GM18867 (cell line): ENCODE measurements around the gene BCL11B.
A peak's percentile ranks its signal among the peaks of the same experiment; 100 is the strongest.

Source experiments
- ATAC-seq: cut with Tn5 transposase; IDR thresholded peaks from one replicate; pipeline ENCODE4 v1.9.1; 2021; ENCODE audit warnings: mild to moderate bottlenecking, moderate library complexity; ENCODE audit not compliant: unreplicated experiment

The BCL11B gene

GRCh38 chr14:99141236-99141635, 130.8 kb downstream of the BCL11B start:
- no peak for ATAC-seq

DNA sequence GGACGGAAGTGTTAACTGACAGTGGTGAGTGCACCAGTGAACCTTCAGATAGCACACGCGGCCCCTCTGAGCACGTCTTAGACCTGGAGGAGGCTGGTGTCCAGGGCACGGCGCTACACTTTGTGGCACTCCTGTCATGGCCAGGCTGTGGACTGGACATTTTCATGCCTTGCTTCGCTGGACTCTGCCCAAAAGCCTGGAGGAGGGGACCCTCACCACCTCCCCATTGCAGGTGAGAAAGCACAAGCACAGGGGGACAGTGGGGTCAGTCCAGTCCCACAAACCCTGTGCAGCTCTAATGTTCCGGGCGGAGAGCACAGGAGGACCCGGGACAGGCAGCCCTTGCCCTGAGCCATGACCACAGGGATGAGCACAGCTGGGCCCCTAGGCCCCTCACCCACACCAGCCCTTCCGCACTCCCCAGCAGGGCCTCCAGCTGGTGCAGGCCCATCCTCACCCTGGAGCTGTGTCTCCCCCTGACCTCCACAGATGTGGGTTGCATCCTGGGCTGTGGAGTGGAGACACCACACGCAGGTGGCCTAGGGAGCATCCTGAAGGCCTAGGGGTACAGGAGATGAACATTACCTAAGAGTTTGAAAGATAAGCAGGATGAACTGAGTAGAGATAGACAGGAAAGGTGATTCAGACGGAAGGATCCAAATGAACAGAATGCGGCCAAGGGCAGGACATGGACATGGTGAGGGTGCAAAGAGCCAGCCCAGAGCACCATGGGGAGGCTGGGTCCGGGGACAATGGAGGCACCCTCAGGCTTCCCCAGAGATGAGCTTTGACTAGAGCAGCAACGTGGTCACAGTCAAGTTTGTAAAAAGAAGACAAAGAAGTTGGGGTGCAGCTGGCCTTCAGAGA, 132.8 kb downstream of the BCL11B start:
- no peak for ATAC-seq

DNA sequence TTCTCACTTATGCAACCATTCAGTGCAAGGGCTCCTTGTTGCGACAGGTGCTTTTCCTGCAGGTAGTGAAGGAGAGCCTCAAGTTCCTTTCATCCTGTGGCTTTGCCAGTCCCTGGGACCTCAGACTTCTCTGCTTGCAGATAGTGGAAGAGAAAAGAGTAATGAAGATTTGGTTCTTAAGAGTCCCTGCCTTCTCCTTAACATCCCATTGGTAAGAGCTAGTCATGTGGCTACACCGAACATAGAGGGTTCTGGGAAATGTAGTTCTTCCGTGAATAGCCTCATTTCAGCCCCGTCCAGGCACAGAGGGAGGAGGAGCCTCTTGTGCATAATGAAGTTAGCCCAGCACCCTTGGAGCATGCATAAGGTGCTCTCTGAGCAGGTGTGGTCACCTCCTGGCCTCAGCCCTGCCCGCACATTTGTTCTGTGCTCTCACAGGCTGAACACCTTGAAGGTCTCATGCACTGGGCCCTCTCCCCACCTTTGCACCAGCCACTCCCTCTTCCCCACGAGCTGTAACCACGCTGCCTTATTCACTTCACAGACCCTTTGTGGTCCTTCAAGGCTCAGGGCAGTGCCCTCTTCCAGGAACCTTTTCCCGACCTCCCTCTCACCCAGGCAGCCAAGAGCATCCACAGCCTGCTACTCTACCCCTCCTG, 134.0 kb downstream of the BCL11B start:
- peak; percentile 53 for ATAC-seq

DNA sequence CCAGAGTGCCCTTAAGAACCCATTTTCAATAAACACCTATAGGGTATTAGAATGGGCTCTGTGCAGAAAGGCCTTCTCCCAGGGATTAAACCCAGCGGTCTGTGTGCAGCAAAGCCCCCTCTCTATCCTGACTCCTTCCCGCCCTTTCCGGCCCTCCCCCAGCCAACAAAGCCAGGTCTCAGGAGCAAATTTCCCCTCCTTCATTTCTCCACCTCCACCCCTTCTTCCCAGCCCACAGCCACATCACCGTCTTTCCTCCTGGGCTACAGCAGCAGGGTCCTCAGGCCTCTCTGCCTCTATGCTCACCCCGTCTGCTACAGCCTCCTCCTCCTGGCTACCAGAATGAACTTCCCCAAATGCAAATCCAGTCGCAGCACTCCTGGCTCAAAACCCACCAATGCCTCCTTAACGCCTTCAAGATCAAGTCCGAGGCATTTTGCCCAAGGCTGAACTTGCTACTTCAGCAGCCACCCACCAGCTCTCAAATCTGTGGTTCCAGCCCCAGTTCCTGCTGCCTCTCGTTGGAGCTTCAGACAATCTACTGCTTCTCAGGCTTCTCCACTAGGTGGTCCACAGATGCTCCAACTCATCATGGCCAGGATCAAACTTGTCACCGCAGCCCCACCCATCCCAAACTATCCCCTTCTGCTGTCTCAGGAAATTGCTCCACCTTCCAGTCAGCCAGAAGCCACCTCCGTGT, 134.8 kb downstream of the BCL11B start:
- no peak for ATAC-seq

DNA sequence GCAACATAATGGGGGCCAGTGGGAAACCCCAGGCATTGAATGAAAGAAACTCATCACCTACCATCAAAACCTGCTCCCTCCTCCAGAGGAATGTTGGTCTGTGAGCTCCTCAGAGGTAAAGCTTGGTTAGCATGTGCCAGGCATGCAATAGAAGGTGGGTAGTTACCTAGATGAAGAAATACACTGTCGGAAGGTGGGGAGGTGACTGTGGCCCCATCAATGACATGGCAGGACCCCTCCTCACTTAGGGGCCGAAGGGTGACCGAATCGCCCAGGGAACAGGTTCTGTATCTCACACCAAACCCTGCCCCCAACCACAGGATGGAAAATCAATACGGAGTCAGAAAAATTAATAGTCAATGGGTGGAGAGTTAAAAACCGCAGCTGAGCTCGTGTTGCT, 135.6 kb downstream of the BCL11B start:
- no peak for ATAC-seq

DNA sequence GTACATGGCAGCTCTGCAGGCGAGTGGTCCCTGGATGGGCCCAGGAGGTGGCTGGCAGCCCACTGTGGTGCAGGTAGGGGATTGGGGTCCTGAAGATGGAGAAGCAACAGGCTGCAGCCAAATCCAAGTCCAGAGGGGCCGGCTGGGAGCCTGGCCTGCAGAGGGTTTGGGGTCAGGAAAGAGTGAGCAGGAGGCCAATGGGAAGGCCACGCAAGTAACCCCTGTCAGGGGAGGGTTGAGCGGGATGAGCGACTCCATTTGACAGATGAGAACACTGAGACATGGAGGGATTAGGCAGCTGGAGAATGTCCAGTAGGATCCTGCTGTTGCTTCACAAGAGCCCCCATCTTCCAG, 136.0 kb downstream of the BCL11B start:
- no peak for ATAC-seq

GRCh38 chr14:99134516-99135046, 137.4 kb downstream of the BCL11B start:
- no peak for ATAC-seq

DNA sequence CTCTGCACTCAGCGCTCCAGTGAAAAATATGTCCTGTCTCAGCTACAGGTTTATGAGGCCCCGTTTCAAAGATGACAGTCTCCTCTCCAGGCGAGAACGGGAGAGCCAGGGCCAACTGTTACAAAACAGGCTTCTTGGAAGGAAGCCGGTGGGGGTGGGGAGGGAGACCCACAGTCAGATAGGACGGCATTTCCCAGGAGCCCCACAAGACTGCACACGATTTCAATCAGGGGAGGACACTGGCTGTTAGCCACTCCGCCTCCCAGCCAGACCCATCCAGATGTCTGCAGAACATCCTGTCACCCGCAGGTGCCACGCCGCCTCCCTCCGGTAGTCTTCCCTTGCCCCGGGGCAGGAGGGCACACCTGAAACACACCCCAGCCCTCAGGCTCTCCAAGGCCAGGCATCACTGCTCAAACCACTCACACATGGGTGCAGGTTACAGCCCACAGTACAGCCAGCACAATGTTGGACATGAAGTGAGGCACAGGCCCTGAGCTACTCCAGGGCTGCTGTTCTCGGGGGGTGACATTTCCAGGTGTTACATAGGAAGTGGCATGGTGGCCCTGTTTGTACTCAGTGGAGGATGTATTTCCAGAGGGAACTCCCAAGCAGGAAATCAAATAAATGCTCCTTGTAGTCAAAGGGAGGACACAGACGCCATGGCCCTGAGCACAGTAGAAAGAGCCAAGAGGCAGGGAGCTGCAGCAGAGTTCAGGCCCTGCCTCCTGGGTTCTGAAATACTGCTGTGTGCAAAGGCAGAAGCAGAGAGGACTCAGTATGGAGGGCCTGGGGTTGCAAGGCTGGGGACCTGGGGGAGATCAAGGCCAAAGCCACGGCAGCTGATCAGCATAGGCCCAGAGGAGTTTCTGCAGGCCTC, 138.1 kb downstream of the BCL11B start:
- ATAC-seq: no peak

- no peak for ATAC-seq
Measured at GRCh38 chr14:99132821-99133635, 139.0 kb downstream of the BCL11B start.

- no peak for ATAC-seq
Measured at GRCh38 chr14:99131632-99132271, 140.2 kb downstream of the BCL11B start.

GRCh38 chr14:99129998-99130397, 142.0 kb downstream of the BCL11B start:
- no peak for ATAC-seq

- no peak for ATAC-seq
Measured at GRCh38 chr14:99129211-99129696, 142.7 kb downstream of the BCL11B start.

DNA sequence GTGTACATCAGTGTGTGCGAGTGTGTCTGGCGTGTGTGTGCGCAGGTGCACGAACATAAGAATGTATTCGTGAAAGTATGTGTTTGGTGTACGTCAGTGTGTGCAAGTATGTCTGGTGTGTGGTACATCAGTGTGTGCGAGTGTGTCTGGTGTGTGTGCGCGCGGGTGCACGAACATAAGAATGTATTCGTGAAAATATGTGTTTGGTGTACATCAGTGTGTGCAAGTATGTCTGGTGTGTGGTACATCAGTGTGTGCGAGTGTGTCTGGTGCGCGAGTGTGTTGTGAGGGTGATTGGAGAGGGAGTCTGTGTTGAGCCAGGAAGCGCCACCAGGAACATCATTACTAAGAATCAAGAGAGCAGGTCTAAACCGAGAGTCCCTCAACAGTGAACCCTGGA, 143.8 kb downstream of the BCL11B start:
- ATAC-seq: no peak

- no peak for ATAC-seq
Measured at GRCh38 chr14:99127651-99128167, 144.3 kb downstream of the BCL11B start.

DNA sequence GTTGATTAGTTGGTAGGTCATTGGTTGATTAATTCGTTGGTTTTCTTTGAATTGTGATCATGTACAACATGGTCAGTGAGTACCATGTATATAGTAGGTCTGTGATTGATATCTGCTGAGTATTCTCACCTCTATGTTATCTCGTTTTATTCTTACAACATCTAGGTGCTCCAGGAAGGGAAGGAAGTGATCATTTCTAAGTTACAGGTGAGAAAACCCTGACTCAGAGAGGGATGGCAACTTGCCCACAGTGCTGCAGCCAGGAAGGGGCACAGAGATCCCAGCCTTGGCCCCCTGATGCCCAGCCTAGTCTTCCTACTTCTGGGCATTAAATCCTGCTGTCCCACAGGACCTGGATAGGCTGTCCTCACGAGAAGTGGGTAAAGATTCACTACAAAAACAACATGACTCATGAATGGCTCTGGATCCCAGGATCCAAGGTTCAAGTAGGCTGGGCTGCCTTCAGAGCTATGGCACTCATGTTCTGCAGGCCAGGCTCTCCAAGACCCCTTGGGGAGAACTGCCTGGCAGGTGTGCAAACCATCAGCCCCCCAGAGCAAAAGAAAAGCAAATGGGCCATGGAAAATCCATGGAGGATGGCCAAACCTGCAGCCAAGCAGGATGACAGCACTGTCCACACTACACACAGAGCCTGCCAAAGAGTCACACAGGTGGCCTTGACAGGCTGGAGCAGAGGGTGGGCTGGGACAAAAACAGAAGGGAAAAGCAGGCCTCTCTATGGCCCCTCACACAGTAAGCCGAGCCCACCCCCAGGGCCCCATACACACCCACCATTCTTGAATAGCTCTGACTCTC, 146.2 kb downstream of the BCL11B start:
- ATAC-seq: no peak

- ATAC-seq: no peak
Measured at GRCh38 chr14:99125113-99125512, 146.9 kb downstream of the BCL11B start.

DNA sequence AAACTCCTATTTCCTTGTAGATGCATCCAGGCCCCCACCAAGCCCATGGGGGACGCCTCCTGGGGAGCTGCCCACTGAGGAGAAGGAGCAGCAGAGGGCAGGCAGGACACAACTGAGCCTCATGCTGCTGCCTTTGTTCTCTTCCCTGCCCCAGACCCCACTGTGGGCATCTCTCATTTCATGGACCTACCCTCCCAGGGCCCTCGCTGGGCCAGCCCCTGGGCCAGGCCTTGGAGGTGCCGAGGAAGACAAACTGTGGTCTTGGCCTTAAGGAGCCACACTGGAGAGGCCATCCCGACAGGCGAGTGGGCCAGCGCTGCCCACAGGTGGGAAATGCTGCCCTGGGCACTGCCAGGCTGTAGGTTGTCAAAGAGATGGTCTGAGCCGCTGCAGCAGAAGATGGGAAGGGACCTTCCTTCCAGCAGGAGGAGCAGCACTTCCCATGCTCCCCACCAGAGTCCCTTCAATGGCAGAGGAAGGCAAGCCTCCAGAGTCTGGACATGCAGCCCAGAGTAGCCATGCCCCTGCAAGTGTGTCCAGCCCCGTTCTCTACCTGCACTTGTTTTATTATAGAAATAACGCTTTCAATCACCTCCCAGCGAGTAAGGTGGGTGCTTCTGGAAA, 147.4 kb downstream of the BCL11B start:
- no peak for ATAC-seq
